CD4-positive, alpha-beta T cell treated with Interleukin-10 for 1 hour (primary cell): ENCODE results near the gene PGK1.
"Not testable (repeated sequence)": the region's sequence is repeated elsewhere in the genome, so short reads cannot be mapped to it uniquely, and the experiment has no call there.

Source experiments
- DNase-seq: peaks from one replicate; pipeline ENCODE4 v3.0.0-alpha.2; 2020

Gene PGK1

GRCh38 chrX:78103623-78104446 lies at the start of gene PGK1:
Gene PGK1 (plus strand): TSS chrX:78104248. CDS start chrX:78104341, 93 bp downstream.
- DNase-seq: peak; percentile 96

DNA sequence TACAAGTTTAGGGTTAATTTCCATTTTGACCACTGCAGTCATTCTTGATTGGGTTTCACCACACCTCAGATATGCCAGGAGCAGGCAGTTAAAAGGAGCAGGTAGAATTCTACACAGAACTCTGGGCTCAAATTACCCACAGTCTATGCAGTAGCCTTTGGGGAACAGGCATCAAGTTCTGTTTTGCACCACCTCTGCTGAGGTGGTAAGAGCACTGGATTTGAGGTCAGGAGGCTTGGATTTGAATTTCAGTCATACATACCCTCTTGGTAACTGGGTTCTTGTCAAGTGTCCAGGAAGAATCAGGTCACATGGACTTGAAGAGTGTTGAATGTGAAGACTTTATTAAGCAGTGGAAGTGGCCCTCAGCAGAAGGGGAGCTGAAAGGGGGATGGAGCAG lies 40.4 kb upstream of the PGK1 start:
- DNase-seq: no peak

- no peak for DNase-seq
Observed at GRCh38 chrX:78064152-78064551, 39.9 kb upstream of the PGK1 start.

DNA sequence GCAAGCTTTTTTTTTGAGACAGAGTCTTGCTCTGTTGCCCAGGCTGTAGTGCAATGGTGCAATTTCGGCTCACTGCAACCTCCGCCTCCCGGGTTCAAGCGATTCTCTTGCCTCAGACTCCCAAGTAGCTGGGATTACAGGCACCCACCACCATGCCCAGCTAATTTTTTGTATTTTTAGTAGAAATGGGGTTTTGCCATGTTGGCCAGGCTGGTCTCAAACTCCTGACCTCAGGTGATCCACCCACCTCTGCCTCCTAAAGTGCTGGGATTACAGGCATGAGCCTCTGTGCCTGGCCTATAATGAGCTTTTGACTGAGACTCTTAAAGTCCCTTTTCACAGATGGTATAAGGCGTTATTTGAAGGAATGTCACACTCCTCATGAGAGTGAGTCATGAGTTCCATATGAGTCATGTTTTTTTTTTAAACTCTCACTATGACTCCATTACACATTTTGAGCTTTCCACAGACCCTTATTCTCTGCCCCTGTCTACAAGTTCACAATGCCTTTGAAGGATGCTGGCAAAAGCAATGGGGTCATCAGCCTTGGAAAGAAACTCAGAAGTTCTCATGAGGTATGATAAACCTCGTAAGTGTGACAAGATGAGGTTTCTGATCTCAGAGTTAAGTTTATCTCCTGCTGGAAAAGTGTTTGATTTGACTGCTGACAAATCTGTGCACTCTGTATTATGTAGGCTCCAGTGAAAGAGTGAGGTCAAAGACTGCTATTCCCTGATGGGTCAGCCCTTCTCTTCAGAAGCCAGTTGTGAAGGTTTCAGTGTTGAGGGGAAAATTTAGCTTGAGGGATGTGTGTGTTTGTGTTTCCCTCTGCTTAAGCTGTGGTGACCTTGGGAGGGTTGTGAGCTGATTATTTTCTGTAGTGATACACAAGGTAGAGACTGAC lies 39.1 kb upstream of the PGK1 start:
- not testable (repeated sequence) for DNase-seq

DNA sequence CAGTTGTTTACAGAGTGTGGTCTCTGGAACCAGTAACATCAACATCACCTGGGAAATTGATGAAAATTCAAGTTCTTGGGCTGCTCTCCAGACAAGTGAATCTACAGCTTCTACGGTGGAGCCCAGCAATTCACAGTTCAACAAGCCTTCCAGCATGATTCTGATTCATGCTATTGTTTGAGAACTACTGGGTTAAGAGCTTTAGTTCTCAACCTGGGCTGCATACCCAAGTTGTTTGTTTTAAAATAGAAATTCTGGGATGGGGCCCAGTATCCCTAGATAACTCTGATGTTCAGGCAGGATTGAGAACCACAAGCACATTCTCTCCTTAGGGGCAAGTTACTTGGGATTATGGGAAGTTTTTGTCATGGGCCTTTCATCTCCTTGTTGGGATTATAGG lies 37.9 kb upstream of the PGK1 start:
- DNase-seq: no peak

GRCh38 chrX:78071331-78071730 lies 32.7 kb upstream of the PGK1 start:
- DNase-seq: no peak

- peak; percentile 39 for DNase-seq
Observed at GRCh38 chrX:78073147-78074077, 30.6 kb upstream of the PGK1 start.

GRCh38 chrX:78074088-78074487 lies 30.0 kb upstream of the PGK1 start:
- no peak for DNase-seq

GRCh38 chrX:78075787-78076389 lies 28.2 kb upstream of the PGK1 start:
- DNase-seq: no peak

DNA sequence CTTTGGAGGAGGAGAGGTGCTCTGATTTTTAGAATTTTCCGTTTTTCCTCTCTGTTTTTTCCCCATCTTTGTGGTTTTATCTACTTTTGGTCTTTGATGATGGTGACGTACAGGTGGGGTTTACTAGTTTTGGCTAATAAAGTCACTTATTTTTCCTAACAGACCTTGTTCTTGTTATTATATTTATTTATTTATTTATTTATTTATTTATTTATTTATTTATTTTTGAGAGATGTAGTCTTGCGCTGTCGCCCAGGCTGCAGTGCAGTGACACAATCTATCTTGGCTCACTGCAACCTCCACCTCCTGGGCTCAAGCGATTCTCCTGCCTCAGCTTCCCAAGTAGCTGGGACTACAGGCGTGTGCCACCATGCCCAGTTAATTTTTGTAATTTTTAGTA lies 22.6 kb upstream of the PGK1 start:
- not testable (repeated sequence) for DNase-seq

- DNase-seq: no peak
Observed at GRCh38 chrX:78092296-78092695, 11.8 kb upstream of the PGK1 start.

DNA sequence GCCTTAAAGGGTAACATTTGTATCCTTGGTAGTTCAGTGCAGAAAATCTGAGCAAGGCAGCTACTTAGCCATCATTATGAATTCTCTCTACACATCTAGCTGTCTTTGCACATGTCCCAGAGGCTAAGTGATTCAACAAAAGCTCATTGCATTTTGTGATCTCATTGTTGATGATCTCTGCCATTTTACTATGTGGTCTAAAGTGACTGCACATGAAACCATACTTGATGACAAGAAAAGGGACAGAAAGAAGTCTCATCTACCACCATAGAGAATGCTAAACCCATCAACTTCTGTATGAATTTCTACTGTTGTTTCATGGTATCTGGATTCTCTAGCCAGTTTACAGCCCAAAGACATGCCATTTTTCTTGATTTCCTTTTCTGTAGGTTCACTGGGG lies 5.9 kb upstream of the PGK1 start:
- no peak for DNase-seq

- no peak for DNase-seq
Observed at GRCh38 chrX:78102091-78102490, 2.0 kb upstream of the PGK1 start.

DNA sequence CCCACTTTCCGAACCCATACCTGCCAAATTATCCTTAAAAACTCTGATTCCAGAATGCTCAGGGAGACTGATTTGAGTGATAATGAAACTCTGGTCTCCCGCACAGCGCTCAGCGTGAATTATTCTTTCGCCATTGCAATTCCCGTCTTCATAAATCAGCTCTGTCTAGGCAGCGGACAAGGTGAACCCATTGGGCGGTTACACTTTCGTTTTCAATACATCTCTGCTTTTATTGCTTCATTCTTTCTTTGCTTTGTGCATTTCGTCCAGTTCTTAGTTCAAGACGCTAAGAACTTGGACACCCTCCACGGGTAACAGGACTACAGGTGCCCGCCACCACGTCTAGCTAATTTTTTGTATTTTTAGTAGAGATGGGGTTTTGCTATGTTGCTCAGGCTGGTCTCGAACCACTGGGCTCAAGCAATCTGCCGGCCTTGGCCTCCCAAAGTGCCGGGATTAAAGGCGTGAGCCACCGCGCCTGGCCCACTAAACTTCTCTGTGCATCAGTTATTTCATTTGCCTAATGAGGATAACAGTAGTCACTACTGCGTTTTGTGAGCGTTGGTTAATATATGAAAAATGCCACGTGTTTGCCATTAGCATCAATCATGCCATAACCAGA lies 936 bp upstream of the PGK1 start:
- no peak for DNase-seq

GRCh38 chrX:78104447-78105176 lies 564 bp downstream of the PGK1 start:
- DNase-seq: peak; percentile 59

DNA sequence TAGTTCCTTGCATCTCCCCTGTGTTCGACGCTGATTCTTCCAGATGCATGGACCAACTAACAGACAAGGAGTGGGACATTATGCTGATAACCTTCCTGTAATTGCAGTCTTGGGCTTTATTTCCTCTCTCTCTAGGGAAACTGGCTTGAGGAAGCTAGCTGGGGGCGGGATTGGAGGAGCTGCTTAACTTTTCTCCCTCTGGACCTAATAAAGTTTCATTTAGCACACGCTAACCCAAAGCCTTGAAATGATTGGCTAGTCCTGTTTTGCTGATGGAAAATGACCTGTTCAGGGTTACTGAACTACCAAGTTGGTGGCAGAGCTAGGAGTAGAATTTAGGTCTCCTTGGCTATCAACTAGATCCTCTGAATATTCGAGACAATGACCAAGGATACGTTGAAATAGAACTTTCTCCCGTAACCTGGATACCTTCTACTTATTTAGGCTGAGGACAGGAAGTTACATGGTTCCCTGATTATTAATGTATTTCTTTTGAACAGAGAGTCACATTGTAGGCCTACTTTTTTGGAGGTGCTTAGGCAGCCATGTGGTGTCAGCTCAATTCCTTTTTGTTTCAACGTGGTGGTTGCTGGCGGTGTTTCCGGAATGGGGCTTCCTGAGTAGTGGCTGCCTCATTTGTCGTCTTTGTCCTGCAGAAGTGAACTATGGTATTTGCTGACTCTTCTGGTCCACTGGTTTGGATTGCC lies 2.0 kb downstream of the PGK1 start:
- DNase-seq: peak; percentile 58

- DNase-seq: no peak
Observed at GRCh38 chrX:78106651-78106986, 2.6 kb downstream of the PGK1 start.

DNA sequence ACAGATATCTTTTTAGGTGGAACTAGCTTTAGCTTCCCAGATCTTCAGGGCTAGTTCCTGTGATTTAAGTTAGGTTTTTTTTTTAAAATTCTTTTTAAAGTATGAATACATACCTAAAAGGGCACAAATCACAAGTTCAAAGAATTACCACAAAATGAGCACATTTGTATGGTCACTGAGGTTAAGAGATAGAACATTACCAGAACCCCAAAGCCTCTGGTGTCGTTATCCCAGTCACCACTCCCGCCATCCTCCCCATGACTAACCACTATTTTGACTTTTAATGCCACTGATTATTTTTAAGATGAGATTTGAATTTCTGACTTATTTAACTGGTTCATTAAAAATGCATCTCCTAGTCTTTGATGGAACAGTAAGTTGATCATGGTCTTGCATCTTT lies 5.4 kb downstream of the PGK1 start:
- no peak for DNase-seq

DNA sequence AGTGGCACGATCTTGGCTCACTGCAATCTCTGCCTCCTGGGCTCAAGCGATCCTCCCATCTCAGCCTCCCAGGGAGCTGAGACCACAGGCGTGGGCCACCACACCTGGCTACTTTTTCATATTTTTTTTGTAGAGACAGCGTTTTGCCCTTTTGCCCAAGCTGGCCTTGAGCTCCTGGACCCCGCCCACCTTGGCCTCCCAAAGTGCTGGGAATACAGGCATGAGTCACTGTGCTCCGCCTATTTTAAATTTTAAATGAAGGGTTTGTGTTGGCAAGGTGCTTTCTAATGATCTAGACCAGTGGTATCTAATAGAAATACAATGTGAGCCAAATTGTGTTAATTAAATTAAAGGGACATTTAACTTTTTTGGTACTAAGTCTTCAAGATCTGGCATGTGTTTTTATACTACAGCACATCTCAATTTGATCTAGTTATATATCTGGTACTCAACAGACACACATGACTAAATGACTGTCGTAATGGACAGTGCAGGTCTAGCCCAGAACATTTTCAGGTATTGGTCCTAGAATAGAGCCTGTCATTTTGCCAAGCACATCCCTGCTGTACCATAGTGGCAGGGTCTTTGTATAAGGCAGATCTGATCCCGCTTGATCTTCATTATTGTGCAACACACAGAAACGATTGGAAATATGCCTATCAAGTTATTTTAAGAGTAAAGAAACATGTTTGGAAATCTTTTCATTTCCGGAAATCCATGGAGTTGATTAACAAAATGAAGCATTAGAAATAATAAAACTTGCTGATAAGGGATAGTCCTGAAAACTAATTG lies 7.3 kb downstream of the PGK1 start:
- DNase-seq: no peak

- no peak for DNase-seq
Observed at GRCh38 chrX:78116365-78116764, 12.3 kb downstream of the PGK1 start.
